HG03469 (cell line): Measurements from ENCODE around the gene EIF4A2.
"Not testable (repeated sequence)": the region's sequence is repeated elsewhere in the genome, so short reads cannot be mapped to it uniquely, and the experiment has no call there.

ENCODE experiments used
- ATAC-seq: cut with Tn5 transposase; IDR thresholded peaks from one replicate; pipeline ENCODE4 v1.9.1; 2021; ENCODE audit warnings: mild to moderate bottlenecking, moderate library complexity, moderate number of reproducible peaks; ENCODE audit not compliant: unreplicated experiment

Gene EIF4A2

GRCh38 chr3:186818516-186818915 is 35.1 kb downstream of the EIF4A2 start:
- ATAC-seq, result no peak

GRCh38 chr3:186818956-186819355 is 35.6 kb downstream of the EIF4A2 start:
- ATAC-seq, result no peak

GRCh38 chr3:186821429-186822387 is 38.3 kb downstream of the EIF4A2 start:
- ATAC-seq, result no peak

GRCh38 chr3:186822388-186822759 is 39.0 kb downstream of the EIF4A2 start:
- ATAC-seq, result not testable (repeated sequence)

- no peak for ATAC-seq
Observed at GRCh38 chr3:186823386-186823785, 40.0 kb downstream of the EIF4A2 start.

GRCh38 chr3:186824430-186825139 is 41.2 kb downstream of the EIF4A2 start:
- ATAC-seq, result no peak

GRCh38 chr3:186825294-186825821 is 42.0 kb downstream of the EIF4A2 start:
- ATAC-seq, result no peak

- ATAC-seq, result no peak
Observed at GRCh38 chr3:186825872-186826409, 42.6 kb downstream of the EIF4A2 start.

- ATAC-seq, result no peak
Observed at GRCh38 chr3:186826410-186826975, 43.1 kb downstream of the EIF4A2 start.

GRCh38 chr3:186826976-186827857 is 43.8 kb downstream of the EIF4A2 start:
- peak; percentile 67 for ATAC-seq

- ATAC-seq, result no peak
Observed at GRCh38 chr3:186828340-186828739, 45.0 kb downstream of the EIF4A2 start.

GRCh38 chr3:186831798-186832197 is 48.4 kb downstream of the EIF4A2 start:
- no peak for ATAC-seq

GRCh38 chr3:186832276-186832675 is 48.9 kb downstream of the EIF4A2 start:
- no peak for ATAC-seq
